ENCODE data around the gene MMP17.
A peak's percentile ranks its signal among the peaks of the same experiment; 100 is the strongest.
"Not testable (repeated sequence)": the region's sequence is repeated elsewhere in the genome, so short reads cannot be mapped to it uniquely, and the experiment has no call there.

Gene MMP17

GRCh38 chr12:131800594-131801135 lies 27.5 kb upstream of the MMP17 start:
- no peak for DNase-seq

- DNase-seq = no peak
These were observed 26.8 kb upstream of the MMP17 start for GRCh38 chr12:131801254-131801866.

- no peak for DNase-seq
These were observed 24.2 kb upstream of the MMP17 start for GRCh38 chr12:131803961-131804521.

GRCh38 chr12:131805421-131805820 lies 22.8 kb upstream of the MMP17 start:
- no peak for DNase-seq

GRCh38 chr12:131806674-131807073 lies 21.5 kb upstream of the MMP17 start:
- no peak for DNase-seq

GRCh38 chr12:131808744-131809371 lies 19.3 kb upstream of the MMP17 start:
- no peak for DNase-seq

- not testable (repeated sequence) for DNase-seq
These were observed 18.5 kb upstream of the MMP17 start for GRCh38 chr12:131809476-131810254.

- DNase-seq = no peak
These were observed 17.5 kb upstream of the MMP17 start for GRCh38 chr12:131810726-131811125.

- DNase-seq = no peak
These were observed 13.1 kb upstream of the MMP17 start for GRCh38 chr12:131815131-131815530.

GRCh38 chr12:131816495-131816894 lies 11.7 kb upstream of the MMP17 start:
- no peak for DNase-seq

- DNase-seq = no peak
These were observed 11.0 kb upstream of the MMP17 start for GRCh38 chr12:131817241-131817640.

- no peak for DNase-seq
These were observed 9.2 kb upstream of the MMP17 start for GRCh38 chr12:131818821-131819585.

- DNase-seq = no peak
These were observed 3.7 kb upstream of the MMP17 start for GRCh38 chr12:131824450-131824849.

GRCh38 chr12:131825146-131825892 lies 2.9 kb upstream of the MMP17 start:
- peak; percentile 14 for DNase-seq

GRCh38 chr12:131826097-131826928 lies 1.9 kb upstream of the MMP17 start:
- no peak for DNase-seq

- no peak for DNase-seq
These were observed 620 bp downstream of the MMP17 start for GRCh38 chr12:131828671-131829355.

- DNase-seq = no peak
These were observed 1.2 kb downstream of the MMP17 start for GRCh38 chr12:131829356-131829747.

GRCh38 chr12:131829791-131830334 lies 1.7 kb downstream of the MMP17 start:
- no peak for DNase-seq

GRCh38 chr12:131830335-131830913 lies 2.2 kb downstream of the MMP17 start:
- DNase-seq = peak; percentile 84
